ENCODE data around the gene TAP1. TPM values are rescaled to one million over a fixed set of nuclear protein-coding genes. Genes with fewer than 3 reads are reported as not detected.

The TAP1 gene
- total RNA-seq, 5 donors from 2014 or later (not counting 1 experiment from before 2014, with no cell fraction given) = 117 to 163 (median 147) TPM

- H3K27me3 Mint-ChIP-seq = peaks cover 38 to 47% of the 10 kb centered on the region in 2 donors
- no peak for ATAC-seq (replicated peaks in 1 of 4)
- H3K27ac Mint-ChIP-seq = no peak overlapping the region
- CTCF ChIA-PET = interaction anchor here in 1 of 2 donors (0.7 to 1.5 kb wide), 5 partner anchors 12 to 386 kb away, joined by 3 to 8 read pairs (median 4); no protein-coding TSS in a partner anchor
- POLR2A ChIA-PET = interaction anchor here in 1 of 2 donors (0.6 kb wide), 1 partner anchor 955 kb away, joined by 6 read pairs; no protein-coding TSS in a partner anchor
- H3K9me3 ChIP-seq = no peaks in the 10 kb centered on the region
- peaks cover under 1 to 10% of the 10 kb centered on the region in 2 experiments for H3K4me1 ChIP-seq (ENCODE audit: control insufficient read depth in 1 of 2, extremely low read depth in 1 of 2, insufficient read depth in 2 of 2, low read length in 2 of 2)
- no peak overlapping the region for H3K4me3 Mint-ChIP-seq
- no peak overlapping the region for H3K4me3 ChIP-seq (ENCODE audit: control insufficient read depth in 1 of 2, extremely low read depth in 1 of 2, low read length in 1 of 2)
- DNase-seq = no peak
- H3K9me3 Mint-ChIP-seq = peaks cover 2 to 9% (median 8%) of the 10 kb centered on the region in 3 donors
- no peaks in the 10 kb centered on the region for H3K36me3 Mint-ChIP-seq
- no peak overlapping the region for H3K27ac ChIP-seq (ENCODE audit: low read length)
- WGBS (ENCODE audit: insufficient coverage) = no CpG with 5 or more reads among the region's 3 CpGs
- H3K27me3 ChIP-seq (replicated peaks in 1 of 2; ENCODE audit: control insufficient read depth in 2 of 2, extremely low read depth in 1 of 2, insufficient read depth in 2 of 2, low read length in 1 of 2) = peaks cover 0 to 16% of the 10 kb centered on the region in 2 experiments
- H3K4me1 Mint-ChIP-seq = peaks cover 10 to 15% (median 13%) of the 10 kb centered on the region in 3 donors
- H3K36me3 ChIP-seq (ENCODE audit: control insufficient read depth in 2 of 2, extremely low read depth in 1 of 2, insufficient read depth in 1 of 2, low read length in 1 of 2) = no peaks in the 10 kb centered on the region
These were observed 53.8 kb downstream of the TAP1 start for GRCh38 chr6:32799740-32800139.

- Mint-ChIP-seq H3K27me3 (peaks cover 35 to 43% of the 10 kb centered on the region in 2 donors), H3K9me3 (peaks cover 2 to 9% (median 8%) of the 10 kb centered on the region in 3 donors), H3K4me3 (no peak overlapping the region), H3K4me1 (peaks cover 15 to 20% (median 19%) of the 10 kb centered on the region in 3 donors), H3K36me3 (no peaks in the 10 kb centered on the region), H3K27ac (no peak overlapping the region)
- ChIA-PET CTCF (interaction anchor here in 1 of 2 donors (0.7 to 1.5 kb wide), 5 partner anchors 12 to 386 kb away, joined by 3 to 8 read pairs (median 4); no protein-coding TSS in a partner anchor), POLR2A (no interaction called here)
- WGBS (ENCODE audit: insufficient coverage) = 100% methylated on average over 3 of the region's 3 CpGs
- Histone ChIP-seq H3K4me3 (ENCODE audit: control insufficient read depth in 1 of 2, extremely low read depth in 1 of 2, low read length in 1 of 2) (no peak overlapping the region), H3K9me3 (no peaks in the 10 kb centered on the region), H3K4me1 (ENCODE audit: control insufficient read depth in 1 of 2, extremely low read depth in 1 of 2, insufficient read depth in 2 of 2, low read length in 2 of 2) (peaks cover 5 to 12% of the 10 kb centered on the region in 2 experiments), H3K27ac (ENCODE audit: low read length) (no peak overlapping the region), H3K27me3 (replicated peaks in 1 of 2; ENCODE audit: control insufficient read depth in 2 of 2, extremely low read depth in 1 of 2, insufficient read depth in 2 of 2, low read length in 1 of 2) (peaks cover 0 to 16% of the 10 kb centered on the region in 2 experiments), H3K36me3 (ENCODE audit: control insufficient read depth in 2 of 2, extremely low read depth in 1 of 2, insufficient read depth in 1 of 2, low read length in 1 of 2) (no peaks in the 10 kb centered on the region)
- DNase-seq = no peak
- ATAC-seq (replicated peaks in 1 of 4) = no peak
These were observed 54.3 kb downstream of the TAP1 start for GRCh38 chr6:32799168-32799567.

GRCh38 chr6:32796848-32797776, 56.4 kb downstream of the TAP1 start:
- H3K27me3 ChIP-seq (replicated peaks in 1 of 2; ENCODE audit: control insufficient read depth in 2 of 2, extremely low read depth in 1 of 2, insufficient read depth in 2 of 2, low read length in 1 of 2) = peaks cover 0 to 19% of the 10 kb centered on the region in 2 experiments
- peak overlapping the region; percentile 40 to 46 (median 44) for H3K4me3 Mint-ChIP-seq

More at GRCh38 chr6:32796848-32797776, 56.4 kb downstream of the TAP1 start:
- peak overlapping the region in 1 of 2 donors; percentile 40 for H3K4me3 ChIP-seq (ENCODE audit: control insufficient read depth in 1 of 2, extremely low read depth in 1 of 2, low read length in 1 of 2)
- WGBS (ENCODE audit: insufficient coverage) = 4% methylated on average over 16 of the region's 30 CpGs
- DNase-seq (peak; percentile 32 to 88 (median 71)), ATAC-seq (replicated peaks in 1 of 4) (peak; percentile 76 to 82 (median 80))
- Mint-ChIP-seq H3K27me3 (peaks cover 18 to 48% of the 10 kb centered on the region in 2 donors), H3K27ac (peak overlapping the region in 1 of 2 donors; percentile 30), H3K36me3 (no peaks in the 10 kb centered on the region), H3K4me1 (peaks cover 21 to 26% (median 26%) of the 10 kb centered on the region in 3 donors), H3K9me3 (peaks cover 2 to 9% (median 8%) of the 10 kb centered on the region in 3 donors)
- H3K36me3 ChIP-seq (ENCODE audit: control insufficient read depth in 2 of 2, extremely low read depth in 1 of 2, insufficient read depth in 1 of 2, low read length in 1 of 2) = no peaks in the 10 kb centered on the region
- ChIA-PET POLR2A (no interaction called here), CTCF (interaction anchor here in 1 of 2 donors (0.5 to 1.6 kb wide), 2 partner anchors 103 to 384 kb away, joined by 3 to 5 read pairs; no protein-coding TSS in a partner anchor)
- peaks cover 10 to 13% of the 10 kb centered on the region in 2 experiments for H3K4me1 ChIP-seq (ENCODE audit: control insufficient read depth in 1 of 2, extremely low read depth in 1 of 2, insufficient read depth in 2 of 2, low read length in 2 of 2)
- H3K27ac ChIP-seq (ENCODE audit: low read length) = no peak overlapping the region
- no peaks in the 10 kb centered on the region for H3K9me3 ChIP-seq

Other genes starting within 250 kb of the TAP1 start
- 10 to 100 TPM in 3 of 5 donors, 1 to 10 TPM in 2; 6.9 to 25.8 (median 10.8) TPM for gene HLA-DQA1, start 216.3 kb downstream of the TAP1 start, total RNA-seq
- 10 to 100 TPM in 4 of 5 donors, 1 to 10 TPM in 1; 4.2 to 28.1 (median 17.0) TPM for gene HLA-DQB1, start 187.0 kb downstream of the TAP1 start, total RNA-seq
- 1 to 10 TPM in 3 of 5 donors, under 1 TPM in 2; 0.35 to 2.7 (median 1.1) TPM for gene HLA-DQA2, start 112.3 kb downstream of the TAP1 start, total RNA-seq
- gene HLA-DQB2, start 90.2 kb downstream of the TAP1 start, total RNA-seq = 1 to 10 TPM in 2 of 5 donors, under 1 TPM in 2, not detected in 1; 0.70 to 3.1 (median 1.3) TPM
- 1 to 10 TPM; 3.3 to 8.2 (median 3.9) TPM for gene HLA-DOB, start 36.7 kb downstream of the TAP1 start, total RNA-seq
- 100 to 1,000 TPM; 116 to 147 (median 140) TPM for gene TAP2, start 15.0 kb downstream of the TAP1 start, total RNA-seq
- 100 to 1,000 TPM; 131 to 171 (median 150) TPM for gene PSMB8, start 9.7 kb downstream of the TAP1 start, total RNA-seq
- 100 to 1,000 TPM; 110 to 173 (median 134) TPM for gene PSMB9, start 488 bp upstream of the TAP1 start, total RNA-seq
- 10 to 100 TPM in 3 of 5 donors, 1 to 10 TPM in 2; 8.8 to 30.6 (median 10.6) TPM for gene HLA-DMB, start 87.3 kb upstream of the TAP1 start, total RNA-seq
- gene HLA-DMA, start 99.4 kb upstream of the TAP1 start, total RNA-seq = 10 to 100 TPM; 22.3 to 37.8 (median 27.5) TPM
- gene BRD2, start 114.9 kb upstream of the TAP1 start, total RNA-seq = 100 to 1,000 TPM; 320 to 383 (median 358) TPM
- gene HLA-DOA, start 155.9 kb upstream of the TAP1 start, total RNA-seq = 10 to 100 TPM in 3 of 5 donors, 1 to 10 TPM in 2; 6.1 to 17.0 (median 13.4) TPM
- gene HLA-DPA1, start 219.9 kb upstream of the TAP1 start, total RNA-seq = 10 to 100 TPM; 29.6 to 68.4 (median 35.9) TPM
- 10 to 100 TPM; 41.2 to 78.9 (median 58.4) TPM for gene HLA-DPB1, start 222.3 kb upstream of the TAP1 start, total RNA-seq

Measured in T-cell (primary cell).